ENCODE data around the gene FGF4.
"Not testable (repeated sequence)": the region's sequence is repeated elsewhere in the genome, so short reads cannot be mapped to it uniquely, and the experiment has no call there.

FGF4 gene

GRCh38 chr11:69771466-69771865 is 3.7 kb downstream of the FGF4 start:
- no peak for DNase-seq

GRCh38 chr11:69770540-69770939 is 4.6 kb downstream of the FGF4 start:
- DNase-seq = no peak

- DNase-seq = no peak
Measured at GRCh38 chr11:69765498-69765995, 9.6 kb downstream of the FGF4 start.

- not testable (repeated sequence) for DNase-seq
Measured at GRCh38 chr11:69764918-69765317, 10.2 kb downstream of the FGF4 start.

GRCh38 chr11:69760319-69760718 is 14.8 kb downstream of the FGF4 start:
- no peak for DNase-seq

- no peak for DNase-seq
Measured at GRCh38 chr11:69752890-69753289, 22.3 kb downstream of the FGF4 start.

- no peak for DNase-seq
Measured at GRCh38 chr11:69750875-69751597, 24.1 kb downstream of the FGF4 start.

GRCh38 chr11:69750108-69750850 is 24.9 kb downstream of the FGF4 start:
- DNase-seq = no peak

GRCh38 chr11:69748637-69749036 is 26.5 kb downstream of the FGF4 start:
- DNase-seq = no peak

- DNase-seq = no peak
Measured at GRCh38 chr11:69746752-69747742, 28.1 kb downstream of the FGF4 start.

GRCh38 chr11:69746140-69746539 is 29.0 kb downstream of the FGF4 start:
- no peak for DNase-seq

- DNase-seq = no peak
Measured at GRCh38 chr11:69745201-69745600, 29.9 kb downstream of the FGF4 start.

GRCh38 chr11:69744435-69744834 is 30.7 kb downstream of the FGF4 start:
- DNase-seq = no peak

GRCh38 chr11:69734841-69735240 is 40.3 kb downstream of the FGF4 start:
- no peak for DNase-seq

- DNase-seq = no peak
Measured at GRCh38 chr11:69734367-69734766, 40.8 kb downstream of the FGF4 start.

GRCh38 chr11:69732910-69733309 is 42.2 kb downstream of the FGF4 start:
- DNase-seq = no peak

- DNase-seq = no peak
Measured at GRCh38 chr11:69731110-69731509, 44.0 kb downstream of the FGF4 start.

- DNase-seq = no peak
Measured at GRCh38 chr11:69730500-69730899, 44.6 kb downstream of the FGF4 start.

- no peak for DNase-seq
Measured at GRCh38 chr11:69729252-69729651, 45.9 kb downstream of the FGF4 start.

GRCh38 chr11:69727266-69727665 is 47.9 kb downstream of the FGF4 start:
- no peak for DNase-seq

GRCh38 chr11:69726481-69726880 is 48.7 kb downstream of the FGF4 start:
- DNase-seq = no peak

- DNase-seq = no peak
Measured at GRCh38 chr11:69726019-69726418, 49.1 kb downstream of the FGF4 start.

- no peak for DNase-seq
Measured at GRCh38 chr11:69721745-69722144, 53.4 kb downstream of the FGF4 start.
